ENCODE measurements around the gene DNAH11. TPM values are rescaled to one million over a fixed set of nuclear protein-coding genes. Genes with fewer than 3 reads are reported as not detected.
"Not testable (repeated sequence)": the region's sequence is repeated elsewhere in the genome, so short reads cannot be mapped to it uniquely, and the experiment has no call there.

Gene DNAH11
- total RNA-seq, 2 donors from 2014 or later = 2.9 to 3.6 TPM

- DNase-seq (no peak), ATAC-seq (no peak)
- intact Hi-C loops (cut with DNase I) = no loop called here
Measured at GRCh38 chr7:21898265-21898930, 355.6 kb downstream of the DNAH11 start.

- no peak for DNase-seq
- intact Hi-C loops (cut with DNase I) = no loop called here
- ATAC-seq = peak in 1 of 2 donors; percentile 18
Measured at GRCh38 chr7:21902240-21902639, 359.4 kb downstream of the DNAH11 start.

GRCh38 chr7:21903020-21903786, 360.4 kb downstream of the DNAH11 start:
- ATAC-seq (peak in 1 of 2 donors; percentile 64), DNase-seq (no peak)
- intact Hi-C loops (cut with DNase I) = no loop called here

GRCh38 chr7:21908746-21909145, 365.9 kb downstream of the DNAH11 start:
- DNase-seq (no peak), ATAC-seq (no peak)
- intact Hi-C loops (cut with DNase I) = no loop called here

- intact Hi-C loops (cut with DNase I) = loop anchor here in 1 of 2 donors (2.0 kb wide), 1 partner anchor 35 kb away; the partner anchor contains the start of gene CDCA7L
- ATAC-seq = peak; percentile 74 to 76
- DNase-seq = no peak
Measured at GRCh38 chr7:21910253-21910652, 367.4 kb downstream of the DNAH11 start.

- intact Hi-C loops (cut with DNase I) = loop anchor here in 1 of 2 donors (2.0 kb wide), 1 partner anchor 33 kb away; the partner anchor contains the start of gene CDCA7L
- DNase-seq (no peak), ATAC-seq (no peak)
Measured at GRCh38 chr7:21911341-21911875, 368.6 kb downstream of the DNAH11 start.

- intact Hi-C loops (cut with DNase I) = no loop called here
- DNase-seq = peak; percentile 69
- ATAC-seq = peak; percentile 73 to 78
Measured at GRCh38 chr7:21912305-21912704, 369.5 kb downstream of the DNAH11 start.

- ATAC-seq = no peak
- intact Hi-C loops (cut with DNase I) = no loop called here
- no peak for DNase-seq
Measured at GRCh38 chr7:21912931-21913780, 370.3 kb downstream of the DNAH11 start.

- no peak for DNase-seq
- intact Hi-C loops (cut with DNase I) = no loop called here
- ATAC-seq = no peak
Measured at GRCh38 chr7:21914671-21915070, 371.8 kb downstream of the DNAH11 start.

GRCh38 chr7:21915140-21915539, 372.3 kb downstream of the DNAH11 start:
- ATAC-seq (no peak), DNase-seq (no peak)
- intact Hi-C loops (cut with DNase I) = no loop called here

- no peak for DNase-seq
- intact Hi-C loops (cut with DNase I) = no loop called here
- ATAC-seq = no peak
Measured at GRCh38 chr7:21916176-21916575, 373.3 kb downstream of the DNAH11 start.

GRCh38 chr7:21916629-21917028, 373.8 kb downstream of the DNAH11 start:
- ATAC-seq = no peak
- no peak for DNase-seq
- intact Hi-C loops (cut with DNase I) = no loop called here

GRCh38 chr7:21918216-21918615, 375.4 kb downstream of the DNAH11 start:
- DNase-seq (no peak), ATAC-seq (no peak)
- intact Hi-C loops (cut with DNase I) = no loop called here

GRCh38 chr7:21920936-21921335, 378.1 kb downstream of the DNAH11 start:
- DNase-seq (no peak), ATAC-seq (no peak)
- intact Hi-C loops (cut with DNase I) = no loop called here

- intact Hi-C loops (cut with DNase I) = no loop called here
- no peak for ATAC-seq
- no peak for DNase-seq
Measured at GRCh38 chr7:21922605-21923004, 379.8 kb downstream of the DNAH11 start.

GRCh38 chr7:21923658-21924057, 380.8 kb downstream of the DNAH11 start:
- ATAC-seq (peak; percentile 68 to 70), DNase-seq (no peak)
- intact Hi-C loops (cut with DNase I) = no loop called here

- intact Hi-C loops (cut with DNase I) = no loop called here
- DNase-seq (no peak), ATAC-seq (no peak)
Measured at GRCh38 chr7:21926448-21926847, 383.6 kb downstream of the DNAH11 start.

- ATAC-seq (no peak), DNase-seq (no peak)
- intact Hi-C loops (cut with DNase I) = no loop called here
Measured at GRCh38 chr7:21927693-21928092, 384.9 kb downstream of the DNAH11 start.

- intact Hi-C loops (cut with DNase I); DNase-seq; ATAC-seq: not testable (repeated sequence)
Measured at GRCh38 chr7:21933293-21933692, 390.5 kb downstream of the DNAH11 start.

Measured in left cardiac atrium (tissue), 4 donors.